H1 (cell line): Measurements from ENCODE around the gene NLRP3. TPM values are rescaled to one million over a fixed set of nuclear protein-coding genes. Genes with fewer than 3 reads are reported as not detected.

ENCODE experiments used
- CTCF ChIA-PET: fragments of 300-600 bp; sonication (Branson Sonifier 250); formaldehyde crosslinking; loops from one replicate; lab custom pipeline; 2021; ENCODE audit not compliant: partially characterized antibody; lab: Charles Lee
- POLR2A ChIA-PET: fragments of 300-600 bp; sonication (Branson Sonifier 250); formaldehyde crosslinking; loops from one replicate; lab custom pipeline; 2021; ENCODE audit warnings: inconsistent platforms; ENCODE audit not compliant: partially characterized antibody; lab: Charles Lee
- DNase-seq, 2 experiments: peaks; one replicate each; pipeline versions ENCODE4 v3.0.0 to v3.0.0-alpha.2; 2010 to 2022; ENCODE audit warnings: low spot score in 2 of 2, low read depth in 1 of 2, mixed read lengths in 1 of 2
- FAIRE-seq: peaks from 2 replicates; lab custom pipeline; 2011; peaks lifted over from hg19 to GRCh38; lab: Jason Lieb, UNC
- H2AFZ ChIP-seq: 2 replicates; pipeline ENCODE4 v1.8.1; 2012; ENCODE audit warnings: low read length, inconsistent platforms
- H2AK5ac ChIP-seq: 2 replicates; pipeline ENCODE4 v1.6.1; 2013; ENCODE audit warnings: low read depth, low read length
- H2BK120ac ChIP-seq: replicated peaks from 2 replicates; pipeline ENCODE3; 2013; ENCODE audit warnings: low read depth, low read length, inconsistent platforms
- H2BK12ac ChIP-seq: 2 replicates; pipeline ENCODE4 v1.6.1; 2013; ENCODE audit warnings: low read depth, low read length
- H2BK15ac ChIP-seq: 2 replicates; pipeline ENCODE4 v1.6.1; 2013; ENCODE audit warnings: low read length
- H2BK20ac ChIP-seq: 2 replicates; pipeline ENCODE4 v1.6.1; 2013; ENCODE audit warnings: low read length
- H2BK5ac ChIP-seq: 2 replicates; pipeline ENCODE4 v1.6.1; 2013; ENCODE audit warnings: low read depth, low read length
- H3K14ac ChIP-seq: 2 replicates; pipeline ENCODE4 v1.6.1; 2013; ENCODE audit warnings: inconsistent platforms; ENCODE audit not compliant: insufficient read length
- H3K18ac ChIP-seq: 2 replicates; pipeline ENCODE4 v1.6.1; 2013; ENCODE audit warnings: low read length; ENCODE audit errors: extremely low read depth
- H3K23ac ChIP-seq: 2 replicates; pipeline ENCODE4 v1.6.1; 2013; ENCODE audit warnings: inconsistent platforms; ENCODE audit not compliant: insufficient read length
- H3K23me2 ChIP-seq: 2 replicates; pipeline ENCODE4 v1.6.1; 2013; ENCODE audit warnings: low read depth, low read length
- H3K27ac ChIP-seq: 2 replicates; pipeline ENCODE4 v1.6.1; 2011; ENCODE audit warnings: low read depth, low read length, inconsistent platforms
- H3K27me3 ChIP-seq, 4 experiments: replicated peaks in 1 of 4; 1 replicate in 1 of 4; 2 replicates in 3 of 4; pipeline versions ENCODE4 v1.6.1 to v1.8.1; 2011 to 2013; ENCODE audit warnings: low read length in 3 of 4, mild to moderate bottlenecking in 3 of 4, inconsistent platforms in 2 of 4, mixed read lengths in 2 of 4, moderate library complexity in 1 of 4; ENCODE audit not compliant: control insufficient read depth in 3 of 4, insufficient read depth in 3 of 4; ENCODE audit errors: extremely low read depth in 1 of 4
- H3K36me3 ChIP-seq, 4 experiments: 2 replicates each; pipeline versions ENCODE4 v1.6.1 to v1.8.1; 2011 to 2013; ENCODE audit warnings: mild to moderate bottlenecking in 4 of 4, low read length in 3 of 4, moderate library complexity in 2 of 4, control low read depth in 1 of 4, inconsistent platforms in 1 of 4; ENCODE audit not compliant: insufficient read depth in 4 of 4, control insufficient read depth in 2 of 4
- H3K4ac ChIP-seq: replicated peaks from 2 replicates; pipeline ENCODE3; 2013; ENCODE audit warnings: low read length, low read depth, mixed read lengths, inconsistent platforms; ENCODE audit not compliant: insufficient read length
- H3K4me1 ChIP-seq, 4 experiments: replicated peaks in 1 of 4; 1 replicate in 1 of 4; 2 replicates in 3 of 4; pipeline versions ENCODE4 v1.6.1 to v1.8.1; 2011 to 2013; ENCODE audit warnings: low read length in 3 of 4, inconsistent platforms in 2 of 4, mixed read lengths in 1 of 4; ENCODE audit not compliant: insufficient read depth in 4 of 4, control insufficient read depth in 3 of 4
- H3K4me2 ChIP-seq, 2 experiments: 2 replicates each; pipeline versions ENCODE4 v1.6.1 to v1.8.1; 2011 to 2013; ENCODE audit warnings: low read depth in 2 of 2, low read length in 2 of 2, control low read depth in 1 of 2, inconsistent platforms in 1 of 2, mild to moderate bottlenecking in 1 of 2; ENCODE audit not compliant: insufficient read depth in 1 of 2
- H3K4me3 ChIP-seq, 4 experiments: fragments of 200-600, 300-600 bp in 1 of 4; sonication (generic), shearing (Covaris generic), sonication (Bioruptor Twin) in 1 of 4; 2 replicates each; pipeline versions ENCODE4 v1.5.1 to v1.8.1; 2011 to 2016; ENCODE audit warnings: low read length in 4 of 4, low read depth in 3 of 4, control low read depth in 2 of 4, inconsistent platforms in 2 of 4, mild to moderate bottlenecking in 2 of 4, mixed read lengths in 1 of 4, moderate library complexity in 1 of 4; ENCODE audit not compliant: insufficient read depth in 2 of 4; ENCODE audit errors: extremely low read depth in 1 of 4
- H3K56ac ChIP-seq: replicated peaks from 2 replicates; pipeline ENCODE3; 2013; ENCODE audit warnings: low read depth, mild to moderate bottlenecking, mixed read lengths, low read length, inconsistent platforms; ENCODE audit not compliant: insufficient read length
- H3K79me1 ChIP-seq: 2 replicates; pipeline ENCODE4 v1.6.1; 2013; ENCODE audit warnings: low read depth, low read length, control low read depth
- H3K79me2 ChIP-seq, 2 experiments: 2 replicates each; pipeline versions ENCODE4 v1.6.1 to v1.8.1; 2012 to 2013; ENCODE audit warnings: low read length in 2 of 2, mild to moderate bottlenecking in 2 of 2, inconsistent platforms in 1 of 2; ENCODE audit not compliant: insufficient read depth in 2 of 2, control insufficient read depth in 1 of 2
- H3K9ac ChIP-seq, 4 experiments: replicated peaks in 1 of 4; 1 replicate in 1 of 4; 2 replicates in 3 of 4; pipeline versions ENCODE4 v1.6.1 to v1.8.1; 2011 to 2013; ENCODE audit warnings: low read depth in 3 of 4, low read length in 3 of 4, control low read depth in 2 of 4, mild to moderate bottlenecking in 2 of 4, moderate library complexity in 2 of 4, inconsistent platforms in 1 of 4; ENCODE audit errors: extremely low read depth in 1 of 4
- H3K9me3 ChIP-seq, 2 experiments: 2 replicates each; pipeline versions ENCODE4 v1.6.1 to v1.8.1; 2012 to 2013; ENCODE audit warnings: mild to moderate bottlenecking in 2 of 2, moderate library complexity in 2 of 2, control low read depth in 1 of 2, inconsistent platforms in 1 of 2, low read depth in 1 of 2, low read length in 1 of 2, mixed read lengths in 1 of 2; ENCODE audit not compliant: insufficient read depth in 2 of 2
- H4K20me1 ChIP-seq, 2 experiments: replicated peaks in 1 of 2; 2 replicates each; pipeline versions ENCODE3 to v1.8.1; 2011 to 2013; ENCODE audit warnings: inconsistent platforms in 2 of 2, low read length in 2 of 2, mild to moderate bottlenecking in 1 of 2; ENCODE audit not compliant: insufficient read depth in 2 of 2, control insufficient read depth in 1 of 2
- H4K5ac ChIP-seq: 2 replicates; pipeline ENCODE4 v1.6.1; 2013; ENCODE audit warnings: low read length, low read depth, mixed read lengths, inconsistent platforms; ENCODE audit not compliant: insufficient read length
- H4K8ac ChIP-seq: 2 replicates; pipeline ENCODE4 v1.8.0; 2013; ENCODE audit warnings: mild to moderate bottlenecking, moderate library complexity, low read length, inconsistent platforms; ENCODE audit not compliant: insufficient read depth; ENCODE audit errors: extremely low read depth
- H4K91ac ChIP-seq: replicated peaks from 2 replicates; pipeline ENCODE3; 2013; ENCODE audit warnings: low read length, mixed read lengths, inconsistent platforms; ENCODE audit not compliant: insufficient read length
- ASH2L ChIP-seq: fragments of 200-600, 300-600 bp; sonication (generic); IDR thresholded peaks from one replicate; pipeline ENCODE4 v1.7.1; 2017; ENCODE audit warnings: low read length
- EZH2 ChIP-seq: fragments of 200-600 bp; sonication (generic); IDR thresholded peaks from 2 replicates; pipeline ENCODE4 v1.7.1; 2012; ENCODE audit warnings: low read depth, mild to moderate bottlenecking, moderate library complexity, low read length, inconsistent platforms; ENCODE audit not compliant: severe bottlenecking
- HDAC2 ChIP-seq, 2 experiments: fragments of 300-600 bp in 1 of 2; sonication (generic) in 1 of 2; IDR thresholded peaks; 2 replicates each; pipeline ENCODE4 v1.6.1; 2011 to 2012; ENCODE audit warnings: low read depth in 2 of 2, low read length in 2 of 2, mild to moderate bottlenecking in 2 of 2, moderate library complexity in 2 of 2, borderline replicate concordance in 1 of 2, inconsistent platforms in 1 of 2
- KDM4A ChIP-seq: IDR thresholded peaks from one replicate; pipeline ENCODE4 v1.7.1; 2012; ENCODE audit warnings: low read depth, mild to moderate bottlenecking, moderate library complexity, low read length, inconsistent platforms; ENCODE audit not compliant: severe bottlenecking
- POU5F1 ChIP-seq: IDR thresholded peaks from 2 replicates; pipeline ENCODE4 v1.6.1; 2011; ENCODE audit warnings: low read depth, mild to moderate bottlenecking, low read length, moderate library complexity
- TEAD4 ChIP-seq: IDR thresholded peaks from 2 replicates; pipeline ENCODE4 v1.6.1; 2012; ENCODE audit warnings: low read depth, low read length, inconsistent platforms, mixed read lengths
- WGBS, 2 experiments: shearing (Covaris generic) in 1 of 2; methylation state at CpG; one replicate each; pipeline versions ENCODE4 v1.1.6 to v1.1.7; 2013 to 2015; ENCODE audit warnings: low lambda C conversion rate in 2 of 2, mixed read lengths in 2 of 2, inconsistent platforms in 1 of 2, low coverage in 1 of 2, missing lambda C conversion rate in 1 of 2; ENCODE audit not compliant: insufficient replicate concordance in 2 of 2, insufficient coverage in 1 of 2, insufficient read length in 1 of 2; ENCODE audit errors: extremely low coverage in 1 of 2, missing lambda C conversion rate in 1 of 2; 5-methylcytosine and 5-hydroxymethylcytosine counted together
- polyA plus RNA-seq, 7 experiments: library from polyadenylated mRNA; depleted of rRNA in 3 of 7; stranded (reverse) in 5 of 7; unstranded in 2 of 7; fragments of >200 nt in 5 of 7; fragments of 200-250 nt in 2 of 7; gene quantifications; 1 replicate in 5 of 7; 2 replicates in 1 of 7; 4 replicates in 1 of 7; pipeline versions ENCODE4 v1.2.1 to v1.2.3, GENCODE V29; 2011 to 2013; ENCODE audit warnings: missing spikeins in 2 of 7, mixed read lengths in 2 of 7
- total RNA-seq: library from RNA; stranded (reverse); fragmentation: NEBNext Ultra II Directional; extraction: Animal tissue kit (Norgen Biotek cat#: 25700); gene quantifications from 2 replicates; pipeline ENCODE4 v1.2.1, GENCODE V29; 2021
- TF ChIP-seq, protein P1 (sequence below), 3 experiments: IDR thresholded peaks; 1 replicate in 2 of 3; 2 replicates in 1 of 3; pipeline versions ENCODE4 v1.5.1 to v1.6.1; 2011; ENCODE audit warnings: low read length in 3 of 3, mild to moderate bottlenecking in 3 of 3, inconsistent platforms in 2 of 3, low read depth in 1 of 3, moderate library complexity in 1 of 3; ENCODE audit not compliant: insufficient read depth in 1 of 3; ENCODE audit errors: control extremely low read depth in 1 of 3

NLRP3 gene
- total and polyA plus RNA-seq, 2 of the 8 experiments (the other 6 are each of a cell fraction or from before 2014, with no cell fraction given), result 0.05 to 0.19 TPM

DNA sequence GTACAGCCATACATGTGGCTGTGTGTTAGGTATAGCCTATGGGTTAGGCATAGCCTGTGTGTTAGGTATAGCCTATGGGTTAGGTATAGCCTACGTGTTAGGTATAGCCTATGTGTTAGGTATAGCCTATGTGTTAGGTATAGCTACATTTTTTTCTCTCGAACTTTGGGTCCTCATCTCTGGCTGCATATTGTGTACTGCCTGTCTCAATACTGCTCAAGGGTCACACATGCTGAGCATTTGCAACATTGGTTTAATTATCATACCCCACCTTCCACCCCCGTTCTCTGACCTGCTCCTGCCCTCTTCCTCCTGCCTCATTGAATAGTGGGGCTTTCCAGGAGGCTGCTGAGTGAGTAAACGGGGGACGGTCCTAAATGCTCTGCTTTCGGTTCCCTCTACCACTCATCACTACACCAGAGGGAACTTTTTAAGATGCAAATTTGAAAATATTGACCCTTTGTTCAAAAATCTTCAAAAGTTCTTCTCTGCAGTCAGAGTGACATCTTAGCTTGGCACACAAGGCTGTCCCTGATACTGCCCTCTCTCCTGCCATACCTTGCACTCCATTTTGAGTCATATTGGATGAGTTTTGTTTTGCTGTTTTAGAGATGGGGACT is 24.1 kb downstream of the NLRP3 start:
- no peak for DNase-seq
- no peaks in the 10 kb centered on the region for H3K79me2 ChIP-seq
- H3K4me2 ChIP-seq, result no peak overlapping the region
- no peak overlapping the region for H3K27ac ChIP-seq
- H3K18ac ChIP-seq, result no peak overlapping the region
- ChIA-PET CTCF (no interaction called here), POLR2A (no interaction called here)
- H3K56ac ChIP-seq, result no peak overlapping the region
- H2AFZ ChIP-seq, result no peak overlapping the region
- no peak overlapping the region for H2BK120ac ChIP-seq
- no peaks in the 10 kb centered on the region; a peak in 1 of 7 replicates for H3K27me3 ChIP-seq
- H3K36me3 ChIP-seq, result no peaks in the 10 kb centered on the region
- no peak overlapping the region for H2BK5ac ChIP-seq
- no peak overlapping the region for H3K4me3 ChIP-seq
- no peak overlapping the region for H4K5ac ChIP-seq
- WGBS, 2 experiments, result 83% methylated on average over 6 of the region's 6 CpGs; no CpG with 5 or more reads in 1 of the 2 experiments
- H2BK15ac ChIP-seq, result no peak overlapping the region
- H3K23ac ChIP-seq, result no peak overlapping the region
- no peaks in the 10 kb centered on the region for H4K20me1 ChIP-seq
- no peak overlapping the region for H4K8ac ChIP-seq
- H2AK5ac ChIP-seq, result no peak overlapping the region
- no peak overlapping the region for H3K14ac ChIP-seq
- H2BK20ac ChIP-seq, result no peak overlapping the region
- no peak for FAIRE-seq
- H3K9me3 ChIP-seq, result no peaks in the 10 kb centered on the region
- no peak overlapping the region for H3K9ac ChIP-seq
- H2BK12ac ChIP-seq, result no peak overlapping the region
- no peak overlapping the region for H3K4ac ChIP-seq
- TF ChIP-seq, protein P1, sequence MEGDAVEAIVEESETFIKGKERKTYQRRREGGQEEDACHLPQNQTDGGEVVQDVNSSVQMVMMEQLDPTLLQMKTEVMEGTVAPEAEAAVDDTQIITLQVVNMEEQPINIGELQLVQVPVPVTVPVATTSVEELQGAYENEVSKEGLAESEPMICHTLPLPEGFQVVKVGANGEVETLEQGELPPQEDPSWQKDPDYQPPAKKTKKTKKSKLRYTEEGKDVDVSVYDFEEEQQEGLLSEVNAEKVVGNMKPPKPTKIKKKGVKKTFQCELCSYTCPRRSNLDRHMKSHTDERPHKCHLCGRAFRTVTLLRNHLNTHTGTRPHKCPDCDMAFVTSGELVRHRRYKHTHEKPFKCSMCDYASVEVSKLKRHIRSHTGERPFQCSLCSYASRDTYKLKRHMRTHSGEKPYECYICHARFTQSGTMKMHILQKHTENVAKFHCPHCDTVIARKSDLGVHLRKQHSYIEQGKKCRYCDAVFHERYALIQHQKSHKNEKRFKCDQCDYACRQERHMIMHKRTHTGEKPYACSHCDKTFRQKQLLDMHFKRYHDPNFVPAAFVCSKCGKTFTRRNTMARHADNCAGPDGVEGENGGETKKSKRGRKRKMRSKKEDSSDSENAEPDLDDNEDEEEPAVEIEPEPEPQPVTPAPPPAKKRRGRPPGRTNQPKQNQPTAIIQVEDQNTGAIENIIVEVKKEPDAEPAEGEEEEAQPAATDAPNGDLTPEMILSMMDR (IDR thresholded peaks at IDR 0.05; ENCODE audit: control extremely low read depth in 1 of 3, insufficient read depth in 1 of 3, low read depth in 1 of 3, low read length in 3 of 3), result no peak
- TF ChIP-seq EZH2 (no peak), TEAD4 (no peak), HDAC2 (IDR thresholded peaks at IDR 0.05; ENCODE audit: borderline replicate concordance in 1 of 2, low read depth in 2 of 2, low read length in 2 of 2) (no peak), ASH2L (no peak), POU5F1 (no peak), KDM4A (no peak)
- H3K79me1 ChIP-seq, result no peaks in the 10 kb centered on the region
- H3K23me2 ChIP-seq, result peaks cover 2% of the 10 kb centered on the region; the same call in 1 of the 2 replicates
- H3K4me1 ChIP-seq, result no peaks in the 10 kb centered on the region
- H4K91ac ChIP-seq, result no peak overlapping the region
